HepG2 (cell line): ENCODE results near the gene DTWD2. TPM values are rescaled to one million over a fixed set of nuclear protein-coding genes. Genes with fewer than 3 reads are reported as not detected.

Source experiments
- GLMP ChIP-seq: sonication (generic); formaldehyde crosslinking; IDR thresholded peaks from 2 replicates; pipeline ENCODE4 v1.9.0; 2021; ENCODE audit warnings: missing genetic modification reagents, mild to moderate bottlenecking, borderline replicate concordance
- HNRNPH1 ChIP-seq: fragments of 200-400 bp; formaldehyde crosslinking; optimal IDR thresholded peaks from 2 replicates; pipeline ENCODE3; 2017; ENCODE audit warnings: mild to moderate bottlenecking, low read depth, low read length
- HOMEZ ChIP-seq: IDR thresholded peaks from 2 replicates; pipeline ENCODE4 v1.6.1; 2016; ENCODE audit warnings: low read depth
- MAF1 ChIP-seq: sonication (generic); formaldehyde crosslinking; IDR thresholded peaks from 2 replicates; pipeline ENCODE4 v1.5.0; 2020; ENCODE audit warnings: missing genetic modification reagents, borderline replicate concordance
- MAFG ChIP-seq: sonication (generic); formaldehyde crosslinking; IDR thresholded peaks from 2 replicates; pipeline ENCODE4 v1.5.1; 2020; ENCODE audit warnings: mild to moderate bottlenecking, missing genetic modification reagents
- NCOA1 ChIP-seq: sonication (generic); formaldehyde crosslinking; IDR thresholded peaks from 2 replicates; pipeline ENCODE4 v1.9.0; 2021; ENCODE audit warnings: missing genetic modification reagents
- PTBP1 ChIP-seq: fragments of 200-400 bp; formaldehyde crosslinking; IDR thresholded peaks from 2 replicates; pipeline ENCODE4 v1.6.1; 2018; ENCODE audit warnings: low read length, low read depth; ENCODE audit not compliant: poor library complexity, severe bottlenecking
- REXO4 ChIP-seq: sonication (generic); formaldehyde crosslinking; IDR thresholded peaks from 2 replicates; pipeline ENCODE4 v1.8.0; 2022; ENCODE audit warnings: missing genetic modification reagents, mild to moderate bottlenecking, borderline replicate concordance
- RXRA ChIP-seq: sonication (generic); formaldehyde crosslinking; IDR thresholded peaks from 2 replicates; pipeline ENCODE4 v1.5.1; 2020; ENCODE audit warnings: missing genetic modification reagents
- SP4 ChIP-seq: sonication (generic); formaldehyde crosslinking; IDR thresholded peaks from 2 replicates; pipeline ENCODE4 v1.8.1; 2023; ENCODE audit warnings: mild to moderate bottlenecking, missing genetic modification reagents
- ZGPAT ChIP-seq: IDR thresholded peaks from 2 replicates; pipeline ENCODE4 v1.6.1; 2016; ENCODE audit warnings: mild to moderate bottlenecking
- ZNF205 ChIP-seq: IDR thresholded peaks from 2 replicates; pipeline ENCODE4 v1.6.1; 2018; ENCODE audit warnings: missing biosample characterization, missing genetic modification reagents
- ZNF207 ChIP-seq: fragments of 450-650 bp; IDR thresholded peaks from 2 replicates; pipeline ENCODE4 v1.6.1; 2016; ENCODE audit warnings: antibody characterized with exemption, borderline replicate concordance
- ZNF281 ChIP-seq: sonication (generic); formaldehyde crosslinking; IDR thresholded peaks from 2 replicates; pipeline ENCODE4 v1.4.0; 2020; ENCODE audit warnings: missing genetic modification reagents, borderline replicate concordance
- ZNF33A ChIP-seq: sonication (generic); formaldehyde crosslinking; IDR thresholded peaks from 2 replicates; pipeline ENCODE4 v1.5.1; 2020; ENCODE audit warnings: missing genetic modification reagents, mild to moderate bottlenecking, moderate library complexity, borderline replicate concordance
- ZNF562 ChIP-seq: sonication (generic); formaldehyde crosslinking; IDR thresholded peaks from 2 replicates; pipeline ENCODE4 v1.8.0; 2022; ENCODE audit warnings: missing genetic modification reagents, borderline replicate concordance
- ZNF646 ChIP-seq: sonication (generic); formaldehyde crosslinking; IDR thresholded peaks from 2 replicates; pipeline ENCODE4 v1.9.0; 2021; ENCODE audit warnings: mild to moderate bottlenecking, missing genetic modification reagents
- polyA plus RNA-seq, 8 experiments: library from polyadenylated mRNA; depleted of rRNA in 3 of 8; stranded (reverse) in 7 of 8; unstranded in 1 of 8; fragments of >200 nt; fragmentation: Illumina TruSeq in 4 of 8; extraction: Trizol in 4 of 8; gene quantifications; 2 replicates each; pipeline versions ENCODE4 v1.2.1 to v1.2.3, GENCODE V29; 2011 to 2016; ENCODE audit warnings: low read depth in 4 of 8, missing spikeins in 1 of 8, mixed read lengths in 1 of 8; ENCODE audit not compliant: insufficient read depth in 1 of 8
- total RNA-seq, 5 experiments: library from RNA; depleted of rRNA; stranded (reverse); fragments of >200 nt; fragmentation: Illumina TruSeq; extraction: Trizol; gene quantifications; 2 replicates each; pipeline ENCODE4 v1.2.3, GENCODE V29; 2016; ENCODE audit warnings: low read depth in 1 of 5

Gene DTWD2
- total and polyA plus RNA-seq, 2 of the 13 experiments (the other 11 are each of a cell fraction or from before 2014, with no cell fraction given): 1.6 to 6.0 TPM

- no peak for TF ChIP-seq ZNF281 (CRISPR knock-in tag)
- no peak for TF ChIP-seq ZNF205
- no peak for TF ChIP-seq PTBP1
- TF ChIP-seq REXO4 (CRISPR knock-in tag): no peak
- TF ChIP-seq RXRA (CRISPR knock-in tag): no peak
- TF ChIP-seq MAFG (CRISPR knock-in tag): no peak
- TF ChIP-seq ZNF562 (CRISPR knock-in tag): no peak
- TF ChIP-seq HOMEZ: no peak
- TF ChIP-seq ZNF207: no peak
- TF ChIP-seq HNRNPH1: no peak
- TF ChIP-seq MAF1: no peak
- TF ChIP-seq ZGPAT: no peak
- no peak for TF ChIP-seq SP4 (CRISPR knock-in tag)
- TF ChIP-seq GLMP (CRISPR knock-in tag): no peak
- TF ChIP-seq NCOA1 (CRISPR knock-in tag): no peak
- TF ChIP-seq ZNF646 (CRISPR knock-in tag): no peak
- TF ChIP-seq ZNF33A (CRISPR knock-in tag): 0 out of 2 replicates have a peak, but pooled peaks have one; percentile 40
These were observed 19.9 kb downstream of the DTWD2 start (continued) for GRCh38 chr5:118968406-118968911.
